GM23338 (cell line): ENCODE results near the gene HRH2. TPM values are rescaled to one million over a fixed set of nuclear protein-coding genes. Genes with fewer than 3 reads are reported as not detected.

Experiments
- ATAC-seq: fragments of 200-7000 bp; cut with Tn5 transposase; 3 replicates; pipeline ENCODE4 v1.9.1; 2020
- DNase-seq: peaks from one replicate; pipeline ENCODE4 v3.0.0-alpha.2; 2015; ENCODE audit warnings: low spot score
- H2AFZ ChIP-seq: fragments of 200-600 bp; sonication (generic); 2 replicates; pipeline ENCODE4 v1.8.0; 2016; ENCODE audit warnings: antibody characterized with exemption, mild to moderate bottlenecking, moderate library complexity
- H3F3A ChIP-seq: fragments of 200-600 bp; sonication (generic); replicated peaks from 2 replicates; pipeline ENCODE4 v1.8.0; 2017; ENCODE audit warnings: antibody characterized with exemption, mixed run types, low read depth
- H3K27ac ChIP-seq: fragments of 200-600 bp; sonication (generic); 2 replicates; pipeline ENCODE4 v1.6.1; 2016; ENCODE audit warnings: low read depth
- H3K27me3 ChIP-seq: fragments of 200-600 bp; sonication (generic); 2 replicates; pipeline ENCODE4 v1.8.0; 2016; ENCODE audit warnings: mild to moderate bottlenecking, mixed run types, moderate library complexity; ENCODE audit not compliant: insufficient read depth
- H3K36me3 ChIP-seq: fragments of 200-600 bp; sonication (generic); 2 replicates; pipeline ENCODE4 v1.8.0; 2016; ENCODE audit warnings: mild to moderate bottlenecking; ENCODE audit not compliant: insufficient read depth
- H3K4me1 ChIP-seq: fragments of 200-600 bp; sonication (generic); 2 replicates; pipeline ENCODE4 v1.8.0; 2016; ENCODE audit warnings: mild to moderate bottlenecking, moderate library complexity; ENCODE audit not compliant: insufficient read depth
- H3K4me2 ChIP-seq: fragments of 200-600 bp; sonication (generic); 2 replicates; pipeline ENCODE4 v1.7.1; 2017; ENCODE audit warnings: mixed run types
- H3K4me3 ChIP-seq: fragments of 200-600 bp; sonication (generic); 2 replicates; pipeline ENCODE4 v1.6.1; 2016; ENCODE audit warnings: mixed run types
- H3K79me2 ChIP-seq: fragments of 200-600 bp; sonication (generic); replicated peaks from 2 replicates; pipeline ENCODE4 v1.8.0; 2017; ENCODE audit warnings: mild to moderate bottlenecking; ENCODE audit not compliant: insufficient read depth
- H3K9me2 ChIP-seq: fragments of 200-600 bp; sonication (generic); 2 replicates; pipeline ENCODE4 v1.8.0; 2017; ENCODE audit not compliant: insufficient read depth
- H4K20me1 ChIP-seq: fragments of 200-600 bp; sonication (generic); replicated peaks from 2 replicates; pipeline ENCODE4 v1.8.0; 2017; ENCODE audit warnings: mild to moderate bottlenecking; ENCODE audit not compliant: insufficient read depth
- H3K27ac Mint-ChIP-seq: 2 replicates; pipeline ENCODE4 v1.8.0; 2020; ENCODE audit warnings: inconsistent platforms, mild to moderate bottlenecking, moderate library complexity, mixed read lengths
- H3K27me3 Mint-ChIP-seq: 3 replicates; pipeline ENCODE4 v1.8.0; 2022; ENCODE audit warnings: low read depth, mild to moderate bottlenecking, moderate library complexity, mixed read lengths, inconsistent platforms; ENCODE audit not compliant: insufficient read depth, poor library complexity
- H3K36me3 Mint-ChIP-seq: 3 replicates; pipeline ENCODE4 v1.8.0; 2021; ENCODE audit warnings: low read depth, mild to moderate bottlenecking, inconsistent platforms, moderate library complexity, mixed read lengths
- H3K4me1 Mint-ChIP-seq: 3 replicates; pipeline ENCODE4 v1.8.0; 2020; ENCODE audit warnings: mild to moderate bottlenecking, inconsistent platforms, mixed read lengths
- H3K4me3 Mint-ChIP-seq: 3 replicates; pipeline ENCODE4 v1.8.0; 2021; ENCODE audit warnings: moderate library complexity, mild to moderate bottlenecking, inconsistent platforms, mixed read lengths
- H3K9me3 Mint-ChIP-seq: 3 replicates; pipeline ENCODE4 v1.8.0; 2020; ENCODE audit warnings: moderate library complexity, mild to moderate bottlenecking, inconsistent platforms, mixed read lengths
- CREB1 ChIP-seq: fragments of 250-450 bp; sonication (Bioruptor Pico); IDR thresholded peaks from 2 replicates; pipeline ENCODE4 v1.5.0; 2020; ENCODE audit warnings: low read depth, mild to moderate bottlenecking, moderate library complexity
- EZH2phosphoT487 ChIP-seq: fragments of 200-600 bp; sonication (generic); IDR thresholded peaks from one replicate; pipeline ENCODE4 v1.8.1; 2018; ENCODE audit warnings: antibody characterized with exemption; ENCODE audit not compliant: unreplicated experiment
- JUNB ChIP-seq: IDR thresholded peaks from one replicate; pipeline ENCODE4 v1.6.1; 2016; ENCODE audit warnings: antibody characterized with exemption; ENCODE audit not compliant: unreplicated experiment
- NANOG ChIP-seq: IDR thresholded peaks from 2 replicates; pipeline ENCODE4 v1.6.1; 2016; ENCODE audit warnings: antibody characterized with exemption, borderline replicate concordance
- POLR2AphosphoS5 ChIP-seq: IDR thresholded peaks from 2 replicates; pipeline ENCODE4 v1.6.1; 2016; ENCODE audit warnings: antibody characterized with exemption, low read depth
- STAT1 ChIP-seq: IDR thresholded peaks from one replicate; pipeline ENCODE4 v1.6.1; 2016; ENCODE audit warnings: antibody characterized with exemption; ENCODE audit not compliant: unreplicated experiment
- ZNF331 ChIP-seq: fragments of 250-450 bp; sonication (Bioruptor Pico); IDR thresholded peaks from 2 replicates; pipeline ENCODE4 v1.5.0; 2020; ENCODE audit warnings: low read depth, mild to moderate bottlenecking, moderate library complexity
- ZNF462 ChIP-seq: fragments of 250-450 bp; sonication (Bioruptor Pico); IDR thresholded peaks from 2 replicates; pipeline ENCODE4 v1.5.0; 2020; ENCODE audit warnings: mild to moderate bottlenecking, moderate library complexity
- polyA plus RNA-seq: library from polyadenylated mRNA; unstranded; fragments of >200 nt; fragmentation: Nextera tagmentation; extraction: Ambion mirVana; gene quantifications from 2 replicates; pipeline ENCODE4 v1.2.1, GENCODE V29; 2016
- total RNA-seq: library from RNA; depleted of rRNA; stranded (reverse); fragments of >200 nt; shearing (Covaris generic); gene quantifications from 2 replicates; pipeline ENCODE4 v1.2.3, GENCODE V29; 2014
- TF ChIP-seq, protein P1 (sequence below), 2 experiments: fragments of 200-600 bp in 1 of 2; sonication (generic) in 1 of 2; conservative IDR thresholded peaks; 2 replicates each; pipeline versions ENCODE4 v1.5.1 to v1.6.1; 2016 to 2017; ENCODE audit warnings: antibody characterized with exemption in 2 of 2, low read depth in 2 of 2, mild to moderate bottlenecking in 2 of 2, moderate library complexity in 1 of 2
- TF ChIP-seq, protein P2 (sequence below): IDR thresholded peaks from 2 replicates; pipeline ENCODE4 v1.6.1; 2016; ENCODE audit warnings: antibody characterized with exemption

Gene HRH2
- total and polyA plus RNA-seq, 2 experiments from 2014 or later = 6.8 to 7.0 TPM

- TF ChIP-seq, protein P1, sequence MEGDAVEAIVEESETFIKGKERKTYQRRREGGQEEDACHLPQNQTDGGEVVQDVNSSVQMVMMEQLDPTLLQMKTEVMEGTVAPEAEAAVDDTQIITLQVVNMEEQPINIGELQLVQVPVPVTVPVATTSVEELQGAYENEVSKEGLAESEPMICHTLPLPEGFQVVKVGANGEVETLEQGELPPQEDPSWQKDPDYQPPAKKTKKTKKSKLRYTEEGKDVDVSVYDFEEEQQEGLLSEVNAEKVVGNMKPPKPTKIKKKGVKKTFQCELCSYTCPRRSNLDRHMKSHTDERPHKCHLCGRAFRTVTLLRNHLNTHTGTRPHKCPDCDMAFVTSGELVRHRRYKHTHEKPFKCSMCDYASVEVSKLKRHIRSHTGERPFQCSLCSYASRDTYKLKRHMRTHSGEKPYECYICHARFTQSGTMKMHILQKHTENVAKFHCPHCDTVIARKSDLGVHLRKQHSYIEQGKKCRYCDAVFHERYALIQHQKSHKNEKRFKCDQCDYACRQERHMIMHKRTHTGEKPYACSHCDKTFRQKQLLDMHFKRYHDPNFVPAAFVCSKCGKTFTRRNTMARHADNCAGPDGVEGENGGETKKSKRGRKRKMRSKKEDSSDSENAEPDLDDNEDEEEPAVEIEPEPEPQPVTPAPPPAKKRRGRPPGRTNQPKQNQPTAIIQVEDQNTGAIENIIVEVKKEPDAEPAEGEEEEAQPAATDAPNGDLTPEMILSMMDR (conservative IDR thresholded peaks at IDR 0.05; ENCODE audit: low read depth in 2 of 2) = no peak
- TF ChIP-seq, protein P2, sequence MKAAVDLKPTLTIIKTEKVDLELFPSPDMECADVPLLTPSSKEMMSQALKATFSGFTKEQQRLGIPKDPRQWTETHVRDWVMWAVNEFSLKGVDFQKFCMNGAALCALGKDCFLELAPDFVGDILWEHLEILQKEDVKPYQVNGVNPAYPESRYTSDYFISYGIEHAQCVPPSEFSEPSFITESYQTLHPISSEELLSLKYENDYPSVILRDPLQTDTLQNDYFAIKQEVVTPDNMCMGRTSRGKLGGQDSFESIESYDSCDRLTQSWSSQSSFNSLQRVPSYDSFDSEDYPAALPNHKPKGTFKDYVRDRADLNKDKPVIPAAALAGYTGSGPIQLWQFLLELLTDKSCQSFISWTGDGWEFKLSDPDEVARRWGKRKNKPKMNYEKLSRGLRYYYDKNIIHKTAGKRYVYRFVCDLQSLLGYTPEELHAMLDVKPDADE = no peak
- no peak for TF ChIP-seq NANOG
- no peak for TF ChIP-seq EZH2phosphoT487
These were observed 27.1 kb downstream of the HRH2 start (continued) for GRCh38 chr5:175684931-175685330.

GRCh38 chr5:175685701-175686350, 28.0 kb downstream of the HRH2 start:
- Histone ChIP-seq H2AFZ (no peak overlapping the region), H3K27me3 (no peaks in the 10 kb centered on the region), H3K4me2 (no peak overlapping the region), H3F3A (0 out of 2 replicates have a peak, but pooled peaks cover 3% of the 10 kb centered on the region), H3K79me2 (no peaks in the 10 kb centered on the region), H3K27ac (no peak overlapping the region), H3K36me3 (no peaks in the 10 kb centered on the region; the same call in 1 of the 2 replicates), H3K9me2 (no peaks in the 10 kb centered on the region), H3K4me3 (no peak overlapping the region), H4K20me1 (no peaks in the 10 kb centered on the region; the same call in 1 of the 2 replicates), H3K4me1 (0 out of 2 replicates have a peak, but pooled peaks cover 8% of the 10 kb centered on the region)
- Mint-ChIP-seq H3K27me3 (peaks cover 11% of the 10 kb centered on the region), H3K4me3 (no peak overlapping the region), H3K9me3 (no peaks in the 10 kb centered on the region), H3K36me3 (peaks cover 19% of the 10 kb centered on the region), H3K27ac (no peak overlapping the region), H3K4me1 (peaks cover 23% of the 10 kb centered on the region)
- ATAC-seq (no peak), DNase-seq (no peak)
- TF ChIP-seq POLR2AphosphoS5 (no peak), STAT1 (no peak), JUNB (no peak), EZH2phosphoT487 (no peak), ZNF462 (CRISPR knock-in tag) (no peak), ZNF331 (no peak), NANOG (no peak), CREB1 (no peak)
- TF ChIP-seq, protein P1 (conservative IDR thresholded peaks at IDR 0.05; ENCODE audit: low read depth in 2 of 2) = no peak
- TF ChIP-seq, protein P2 = no peak
